Measurements from ENCODE around the gene LYRM4. TPM values are rescaled to one million over a fixed set of nuclear protein-coding genes. Genes with fewer than 3 reads are reported as not detected.

LYRM4 gene
- total RNA-seq, 6 experiments from 2014 or later, result 5.7 to 11.5 (median 8.5) TPM

DNA sequence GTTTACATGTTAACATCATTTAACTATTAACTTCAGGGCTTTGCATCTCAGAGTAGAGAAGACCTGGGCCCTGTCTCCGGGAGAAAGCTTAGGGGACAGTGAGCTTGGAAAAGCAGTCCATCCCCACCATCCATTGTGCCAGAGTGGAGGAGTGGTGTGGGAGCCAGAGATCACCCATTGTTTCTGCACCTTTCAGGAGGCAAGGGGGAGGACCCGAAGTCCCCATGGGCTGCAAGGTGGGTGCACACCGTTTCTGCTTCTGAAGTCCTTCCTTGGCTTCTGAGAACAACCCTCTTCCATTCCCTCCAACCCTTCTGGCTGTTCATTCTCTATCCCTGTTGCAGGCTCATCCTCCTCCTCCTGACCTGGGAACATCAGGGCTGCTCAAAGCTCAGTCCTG is 179.6 kb downstream of the LYRM4 start:
- Histone ChIP-seq H3K36me3 (no peaks in the 10 kb centered on the region), H3K27me3 (no peaks in the 10 kb centered on the region), H3K4me1 (no peaks in the 10 kb centered on the region), H3K4me3 (no peak overlapping the region), H3K27ac (no peak overlapping the region), H3K9me3 (no peaks in the 10 kb centered on the region)
- intact Hi-C loops (cut with DNase I), result no loop called here
- ATAC-seq (no peak), DNase-seq (no peak)
- 67% methylated on average over 1 of the region's 3 CpGs for WGBS (ENCODE audit: insufficient coverage, low coverage, low lambda C conversion rate, missing lambda C conversion rate)
- TF ChIP-seq, protein P1, sequence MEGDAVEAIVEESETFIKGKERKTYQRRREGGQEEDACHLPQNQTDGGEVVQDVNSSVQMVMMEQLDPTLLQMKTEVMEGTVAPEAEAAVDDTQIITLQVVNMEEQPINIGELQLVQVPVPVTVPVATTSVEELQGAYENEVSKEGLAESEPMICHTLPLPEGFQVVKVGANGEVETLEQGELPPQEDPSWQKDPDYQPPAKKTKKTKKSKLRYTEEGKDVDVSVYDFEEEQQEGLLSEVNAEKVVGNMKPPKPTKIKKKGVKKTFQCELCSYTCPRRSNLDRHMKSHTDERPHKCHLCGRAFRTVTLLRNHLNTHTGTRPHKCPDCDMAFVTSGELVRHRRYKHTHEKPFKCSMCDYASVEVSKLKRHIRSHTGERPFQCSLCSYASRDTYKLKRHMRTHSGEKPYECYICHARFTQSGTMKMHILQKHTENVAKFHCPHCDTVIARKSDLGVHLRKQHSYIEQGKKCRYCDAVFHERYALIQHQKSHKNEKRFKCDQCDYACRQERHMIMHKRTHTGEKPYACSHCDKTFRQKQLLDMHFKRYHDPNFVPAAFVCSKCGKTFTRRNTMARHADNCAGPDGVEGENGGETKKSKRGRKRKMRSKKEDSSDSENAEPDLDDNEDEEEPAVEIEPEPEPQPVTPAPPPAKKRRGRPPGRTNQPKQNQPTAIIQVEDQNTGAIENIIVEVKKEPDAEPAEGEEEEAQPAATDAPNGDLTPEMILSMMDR (IDR thresholded peaks at IDR 0.05), result no peak
- no peak for TF ChIP-seq POLR2A (IDR thresholded peaks at IDR 0.05)

DNA sequence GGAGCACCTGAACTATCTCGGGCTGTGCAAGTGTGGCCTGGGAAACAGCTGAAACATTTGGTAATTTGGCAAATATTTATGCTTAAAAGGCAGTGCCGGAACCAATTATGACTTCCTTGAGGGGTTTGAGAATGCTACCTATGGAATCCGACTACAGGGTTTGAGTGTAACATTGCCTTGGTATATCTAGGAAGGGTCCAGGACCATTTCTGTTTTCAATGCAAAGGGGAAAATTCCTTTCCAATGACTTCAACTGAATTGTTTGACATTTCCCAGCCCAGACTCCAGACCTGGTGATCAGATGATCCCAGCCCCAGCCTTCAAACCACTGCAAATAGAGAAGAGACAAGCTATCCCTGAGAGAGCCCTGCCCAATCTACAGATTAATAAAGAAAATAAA is 180.2 kb downstream of the LYRM4 start:
- H3K4me3 ChIP-seq, result no peak overlapping the region
- TF ChIP-seq POLR2A (IDR thresholded peaks at IDR 0.05), result no peak
- TF ChIP-seq, protein P1 (IDR thresholded peaks at IDR 0.05), result no peak
- no peaks in the 10 kb centered on the region for H3K9me3 ChIP-seq
- intact Hi-C loops (cut with DNase I), result no loop called here
- H3K27ac ChIP-seq, result no peak overlapping the region
- H3K27me3 ChIP-seq, result no peaks in the 10 kb centered on the region
- no peak for ATAC-seq
- no peaks in the 10 kb centered on the region for H3K36me3 ChIP-seq
- no peaks in the 10 kb centered on the region for H3K4me1 ChIP-seq
- WGBS (ENCODE audit: insufficient coverage, low coverage, low lambda C conversion rate, missing lambda C conversion rate), result 33% methylated on average over 2 of the region's 3 CpGs
- no peak for DNase-seq

DNA sequence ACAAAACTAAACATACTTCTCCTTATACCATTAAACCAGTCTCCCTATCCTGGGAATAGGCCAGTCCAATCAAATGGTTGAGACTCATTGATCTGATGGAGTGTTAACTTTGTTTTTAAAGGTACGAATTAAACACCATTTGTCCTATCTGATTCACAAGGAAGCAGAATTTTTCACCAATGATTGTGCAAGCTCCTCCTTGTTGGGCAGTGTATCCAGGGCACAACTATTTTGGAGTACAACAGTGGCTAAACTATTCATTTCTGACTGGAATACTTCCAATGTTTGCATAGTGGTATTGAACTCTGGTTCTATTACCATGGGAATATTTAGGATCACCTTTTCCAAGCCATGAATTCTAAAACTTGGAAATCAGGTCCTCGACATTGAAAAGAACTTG is 181.1 kb downstream of the LYRM4 start:
- WGBS (ENCODE audit: insufficient coverage, low coverage, low lambda C conversion rate, missing lambda C conversion rate), result 78% methylated on average over 2 of the region's 2 CpGs
- Histone ChIP-seq H3K4me3 (no peak overlapping the region), H3K27ac (no peak overlapping the region), H3K36me3 (no peaks in the 10 kb centered on the region), H3K27me3 (no peaks in the 10 kb centered on the region), H3K9me3 (no peaks in the 10 kb centered on the region), H3K4me1 (no peaks in the 10 kb centered on the region)
- DNase-seq (no peak), ATAC-seq (no peak)
- TF ChIP-seq, protein P1 (IDR thresholded peaks at IDR 0.05), result no peak
- no peak for TF ChIP-seq POLR2A (IDR thresholded peaks at IDR 0.05)
- intact Hi-C loops (cut with DNase I), result no loop called here

DNA sequence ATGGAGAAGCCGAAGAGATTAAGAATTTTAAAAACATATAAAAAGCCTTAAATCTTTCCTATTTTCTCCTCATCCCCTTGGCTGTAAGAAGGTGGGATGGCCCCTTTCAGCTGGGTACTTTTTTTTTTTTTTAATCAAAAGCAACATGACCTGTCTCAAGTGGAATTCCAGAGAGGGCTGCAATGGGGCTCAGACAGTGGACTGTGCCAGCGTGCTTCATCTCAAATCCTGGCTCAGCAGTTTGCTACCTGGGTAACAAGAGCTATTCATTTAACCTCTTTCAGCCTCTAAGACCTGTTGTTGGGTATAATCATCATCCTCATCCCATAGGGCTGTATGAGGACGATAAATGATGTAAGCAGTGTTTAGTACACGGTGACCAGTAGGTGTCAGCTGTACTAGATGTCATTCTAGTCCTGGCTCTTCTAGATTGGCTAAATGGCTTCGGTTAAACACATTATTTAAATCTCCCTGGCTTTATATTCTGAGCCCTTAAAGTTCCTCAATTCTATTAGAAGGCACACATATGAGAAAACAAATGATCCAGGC is 182.6 kb downstream of the LYRM4 start:
- no peak overlapping the region for H3K27ac ChIP-seq
- no peaks in the 10 kb centered on the region for H3K4me1 ChIP-seq
- DNase-seq (no peak), ATAC-seq (peak; percentile 65 to 75 (median 70))
- H3K4me3 ChIP-seq, result no peak overlapping the region
- no peak for TF ChIP-seq POLR2A (IDR thresholded peaks at IDR 0.05)
- TF ChIP-seq, protein P1 (IDR thresholded peaks at IDR 0.05), result peak; percentile 20 to 36 (median 32)
- no peaks in the 10 kb centered on the region for H3K27me3 ChIP-seq
- 42% methylated on average over 5 of the region's 5 CpGs for WGBS (ENCODE audit: insufficient coverage, low coverage, low lambda C conversion rate, missing lambda C conversion rate)
- H3K36me3 ChIP-seq, result no peaks in the 10 kb centered on the region
- H3K9me3 ChIP-seq, result no peaks in the 10 kb centered on the region
- intact Hi-C loops (cut with DNase I), result no loop called here

DNA sequence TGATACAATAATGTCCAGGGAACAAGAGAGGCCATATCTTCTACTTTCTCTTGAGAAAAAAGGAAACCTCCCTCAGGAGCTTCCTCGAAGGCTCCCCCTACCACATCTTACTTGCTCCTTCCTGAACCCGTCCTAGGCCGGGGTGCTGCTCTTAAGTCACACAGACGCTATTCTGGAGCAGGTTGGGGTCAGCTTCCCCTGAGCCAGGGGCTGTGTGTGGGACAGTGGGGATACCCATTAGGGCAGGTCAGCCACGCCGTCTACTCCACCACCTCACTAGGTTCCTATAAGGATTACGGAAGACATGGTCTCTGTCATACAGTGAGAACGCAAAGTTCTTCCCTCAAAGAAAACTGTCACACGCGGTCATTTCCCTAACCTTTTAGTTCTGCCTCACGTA is 183.8 kb downstream of the LYRM4 start:
- no peak overlapping the region for H3K4me3 ChIP-seq
- no peak for ATAC-seq
- no peaks in the 10 kb centered on the region for H3K27me3 ChIP-seq
- H3K4me1 ChIP-seq, result no peaks in the 10 kb centered on the region
- no peak overlapping the region for H3K27ac ChIP-seq
- 80% methylated on average over 10 of the region's 11 CpGs for WGBS (ENCODE audit: insufficient coverage, low coverage, low lambda C conversion rate, missing lambda C conversion rate)
- H3K36me3 ChIP-seq, result no peaks in the 10 kb centered on the region
- intact Hi-C loops (cut with DNase I), result no loop called here
- H3K9me3 ChIP-seq, result no peaks in the 10 kb centered on the region
- TF ChIP-seq POLR2A (IDR thresholded peaks at IDR 0.05), result no peak
- TF ChIP-seq, protein P1 (IDR thresholded peaks at IDR 0.05), result no peak
- DNase-seq, result no peak

Data from right lobe of liver (tissue), 6 donors.